GM12872 (cell line): ENCODE results near the gene CIB4.

Experiments used
- CTCF ChIP-seq: IDR thresholded peaks from 3 replicates; pipeline ENCODE4 v1.5.1; 2011; ENCODE audit warnings: low read depth, mild to moderate bottlenecking, low read length, moderate library complexity; ENCODE audit not compliant: insufficient read depth

Gene CIB4

DNA sequence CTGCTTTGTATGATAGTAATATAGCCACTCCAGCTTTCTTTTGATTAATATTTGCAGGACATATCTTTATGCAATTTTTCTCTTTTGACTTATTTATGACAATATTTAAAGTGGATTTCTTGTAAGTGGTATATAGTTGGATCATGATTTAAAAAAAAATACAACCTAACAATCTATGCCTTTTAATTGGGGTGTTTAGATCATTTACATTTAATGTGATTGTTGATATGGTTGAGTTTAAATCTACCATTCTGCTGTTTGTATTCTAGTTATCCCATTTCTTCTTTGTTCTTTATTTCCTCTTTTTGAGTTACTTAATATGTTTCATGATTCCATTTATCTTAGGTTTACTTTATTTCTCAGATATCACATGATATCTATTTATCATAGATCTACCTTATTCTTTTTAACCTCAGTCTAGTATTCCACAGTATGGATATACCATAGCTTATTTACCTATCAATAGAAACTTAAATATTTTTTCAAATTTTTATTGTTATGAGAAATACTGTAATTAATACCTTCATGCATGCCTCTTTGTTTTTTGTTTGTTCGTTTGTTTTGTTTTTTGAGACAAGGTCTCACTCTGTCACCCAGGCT lies 19.3 kb upstream of the CIB4 start:
- no peak for TF ChIP-seq CTCF

DNA sequence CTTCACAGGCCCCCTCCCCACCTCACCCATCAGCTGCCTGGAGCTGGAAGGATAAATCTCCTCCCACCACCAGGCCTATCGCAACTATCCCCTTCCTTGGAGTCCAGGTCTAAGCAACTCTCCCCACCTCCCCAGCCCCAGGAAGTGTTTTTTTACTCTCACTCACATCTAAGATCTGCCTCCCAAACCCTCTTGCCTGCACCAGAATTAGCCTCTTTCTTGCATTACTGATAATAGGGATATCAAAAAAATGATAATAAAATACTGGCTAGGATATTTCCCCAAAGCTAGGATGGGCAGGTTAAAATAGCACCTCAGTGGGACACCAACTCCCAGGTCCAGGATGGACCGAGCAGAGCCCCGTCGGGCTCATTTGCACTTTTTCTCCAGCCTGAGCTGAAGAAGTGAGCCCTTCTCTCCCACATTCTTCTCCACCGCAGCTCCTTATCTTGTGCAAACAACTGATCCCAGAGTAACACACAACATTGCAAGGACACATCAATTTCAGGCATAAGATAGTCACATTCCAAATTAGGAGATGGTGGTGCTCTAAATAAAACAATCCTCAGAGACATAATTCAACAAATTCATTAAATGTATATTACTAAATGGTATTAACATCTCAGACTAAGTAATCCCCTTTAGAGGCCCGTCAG lies 17.7 kb upstream of the CIB4 start:
- TF ChIP-seq CTCF, result no peak

DNA sequence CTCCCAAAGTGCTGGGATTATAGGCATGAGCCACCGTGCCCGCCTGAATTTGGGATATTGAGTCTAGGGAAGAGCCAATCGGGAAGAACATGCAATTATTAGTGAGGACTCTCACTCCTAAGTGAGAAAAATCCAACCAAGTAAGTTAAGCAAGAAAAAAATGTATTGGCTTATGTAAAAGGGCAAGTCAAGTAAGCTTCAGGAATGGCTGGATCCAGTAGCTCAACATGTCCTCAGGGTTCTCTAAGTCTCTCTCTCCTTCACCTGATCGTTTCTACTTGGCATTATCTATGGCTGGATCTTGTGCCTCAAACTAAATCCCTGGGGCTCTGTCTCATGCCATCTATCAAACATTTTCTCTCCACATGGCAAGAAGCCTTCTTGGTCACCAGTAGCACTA lies 16.1 kb upstream of the CIB4 start:
- TF ChIP-seq CTCF, result no peak

GRCh38 chr2:26655611-26656195 lies 14.5 kb upstream of the CIB4 start:
- no peak for TF ChIP-seq CTCF

DNA sequence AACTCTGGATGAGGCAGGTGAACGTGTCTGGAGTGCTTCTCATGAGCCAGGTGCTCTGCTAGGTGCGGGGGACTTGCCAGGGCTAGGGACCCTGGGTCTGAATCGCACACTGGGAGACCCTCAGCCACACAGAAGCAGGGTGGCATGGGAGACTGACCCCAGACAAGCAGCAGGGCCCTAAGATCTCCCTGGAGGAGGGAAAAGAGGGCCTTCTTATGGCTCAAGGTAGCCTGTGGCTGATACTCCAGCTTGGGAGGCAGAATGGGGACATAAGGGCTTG lies 12.8 kb upstream of the CIB4 start:
- TF ChIP-seq CTCF, result no peak

GRCh38 chr2:26653207-26654060 lies 12.3 kb upstream of the CIB4 start:
- no peak for TF ChIP-seq CTCF

DNA sequence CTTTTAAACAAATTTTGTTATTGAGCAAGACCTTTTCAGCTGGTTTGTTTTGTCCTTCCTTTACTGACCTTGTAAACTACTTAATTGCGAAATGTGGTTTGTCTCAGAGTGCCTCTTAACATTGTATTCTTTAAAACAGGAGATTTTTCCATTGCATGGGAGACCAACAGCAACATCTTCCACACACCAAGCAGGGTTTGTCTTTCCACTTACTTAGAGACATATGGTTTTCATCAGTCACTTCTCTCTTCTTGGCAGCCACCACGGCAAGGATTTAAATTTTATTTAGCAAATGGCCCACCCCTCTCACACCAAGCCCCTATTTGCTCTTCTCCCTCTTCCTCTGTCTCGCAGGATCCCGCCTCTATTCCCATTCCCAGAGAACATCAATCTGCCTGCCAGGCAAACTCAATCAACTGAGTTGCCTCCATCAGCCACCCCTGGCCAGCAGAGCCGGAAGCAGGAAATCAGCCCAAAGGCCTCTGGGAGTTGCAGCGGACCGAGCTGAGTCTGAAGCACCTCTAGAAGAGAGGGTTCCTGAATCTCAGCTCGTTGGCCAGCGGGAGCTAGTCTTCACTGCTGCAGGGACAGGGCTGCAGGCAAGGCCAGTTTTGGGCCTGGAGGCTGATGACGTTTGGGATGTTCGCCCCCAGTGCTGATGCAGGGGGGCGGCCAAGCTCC lies 11.3 kb upstream of the CIB4 start:
- TF ChIP-seq CTCF, result no peak
